NT2/D1 (cell line): Measurements from ENCODE around the gene RHOBTB3.

Source experiments
- YY1 ChIP-seq: IDR thresholded peaks from 2 replicates; pipeline ENCODE4 v1.6.1; 2011; ENCODE audit not compliant: insufficient read length, insufficient read depth
- ZNF274 ChIP-seq: IDR thresholded peaks from 2 replicates; pipeline ENCODE4 v1.6.1; 2011; ENCODE audit warnings: mild to moderate bottlenecking, low read depth, low read length

DNA sequence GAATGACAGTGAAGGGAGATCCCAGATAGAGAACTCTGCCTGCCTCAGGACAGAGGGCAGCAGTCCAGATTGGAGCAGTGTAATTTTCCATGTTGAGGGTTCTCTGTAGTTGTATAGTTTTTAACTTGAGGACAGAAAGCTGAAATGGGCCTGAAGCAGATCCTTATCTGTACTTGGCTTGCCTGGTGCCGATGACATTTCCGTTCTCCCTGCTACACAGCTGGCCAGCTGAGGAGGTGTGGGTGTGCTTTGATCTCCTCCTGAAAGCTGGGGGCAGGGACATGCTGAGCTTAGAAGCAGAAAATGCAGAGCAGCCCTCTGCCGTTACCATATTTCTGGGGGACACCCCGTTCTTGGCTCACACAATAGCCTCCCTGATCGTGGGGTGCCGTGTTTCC is 80.9 kb downstream of the RHOBTB3 start:
- TF ChIP-seq ZNF274 (no peak), YY1 (no peak)
